GM12878 (cell line): Measurements from ENCODE around the gene GNPTAB. TPM values are rescaled to one million over a fixed set of nuclear protein-coding genes. Genes with fewer than 3 reads are reported as not detected.

ENCODE experiments used
- ATF7 ChIP-seq: fragments of 450-650 bp; IDR thresholded peaks from 2 replicates; pipeline ENCODE4 v1.6.1; 2016; ENCODE audit warnings: low read depth, mild to moderate bottlenecking
- CBX3 ChIP-seq: fragments of 200-600 bp; sonication (generic); IDR thresholded peaks from 2 replicates; pipeline ENCODE4 v1.6.1; 2016; ENCODE audit warnings: low read depth, borderline replicate concordance
- CHD2 ChIP-seq: IDR thresholded peaks from 2 replicates; pipeline ENCODE4 v1.6.1; 2011; ENCODE audit warnings: low read depth, low read length, improper control_type of control experiment, borderline replicate concordance
- CREB1 ChIP-seq: IDR thresholded peaks from 2 replicates; pipeline ENCODE4 v1.6.1; 2012; ENCODE audit warnings: low read depth, mild to moderate bottlenecking, inconsistent platforms
- DPF2 ChIP-seq: fragments of 450-650 bp; IDR thresholded peaks from 2 replicates; pipeline ENCODE4 v1.6.1; 2017; ENCODE audit warnings: mild to moderate bottlenecking
- E4F1 ChIP-seq: fragments of 450-650 bp; IDR thresholded peaks from 2 replicates; pipeline ENCODE4 v1.6.1; 2018; ENCODE audit warnings: borderline replicate concordance, mild to moderate bottlenecking; ENCODE audit not compliant: partially characterized antibody
- EGR1 ChIP-seq, 2 experiments: IDR thresholded peaks; 1 replicate in 1 of 2; 2 replicates in 1 of 2; pipeline ENCODE4 v1.6.1; 2011 to 2012; ENCODE audit warnings: low read depth in 2 of 2, low read length in 2 of 2, borderline replicate concordance in 1 of 2, mild to moderate bottlenecking in 1 of 2, moderate library complexity in 1 of 2
- EZH2 ChIP-seq: IDR thresholded peaks from 2 replicates; pipeline ENCODE4 v1.6.1; 2012; ENCODE audit warnings: low read depth, mild to moderate bottlenecking, control low read depth, inconsistent platforms, low read length, borderline replicate concordance; ENCODE audit not compliant: control insufficient read depth
- IRF5 ChIP-seq: fragments of 450-650 bp; IDR thresholded peaks from 2 replicates; pipeline ENCODE4 v1.6.1; 2017; ENCODE audit warnings: borderline replicate concordance
- MEF2A ChIP-seq: IDR thresholded peaks from 2 replicates; pipeline ENCODE4 v1.6.1; 2011; ENCODE audit warnings: low read depth, mild to moderate bottlenecking, low read length, moderate library complexity; ENCODE audit not compliant: insufficient read depth
- MTA2 ChIP-seq: fragments of 450-650 bp; IDR thresholded peaks from 2 replicates; pipeline ENCODE4 v1.6.1; 2016; ENCODE audit warnings: low read depth, mild to moderate bottlenecking, moderate library complexity
- MXI1 ChIP-seq: fragments of 150-350 bp; IDR thresholded peaks from 2 replicates; pipeline ENCODE4 v1.6.1; 2011; ENCODE audit warnings: low read depth, mild to moderate bottlenecking, inconsistent platforms, low read length, improper control_type of control experiment
- NFYA ChIP-seq: IDR thresholded peaks from 2 replicates; pipeline ENCODE4 v1.6.1; 2011; ENCODE audit warnings: low read depth, mild to moderate bottlenecking, low read length, improper control_type of control experiment, borderline replicate concordance
- PKNOX1 ChIP-seq: fragments of 450-650 bp; IDR thresholded peaks from 2 replicates; pipeline ENCODE4 v1.6.1; 2016; ENCODE audit warnings: mild to moderate bottlenecking
- PML ChIP-seq: IDR thresholded peaks from 2 replicates; pipeline ENCODE4 v1.6.1; 2012; ENCODE audit warnings: low read length, inconsistent platforms
- RAD51 ChIP-seq: fragments of 450-650 bp; IDR thresholded peaks from 2 replicates; pipeline ENCODE4 v1.6.1; 2016; ENCODE audit warnings: moderate library complexity, mild to moderate bottlenecking, inconsistent platforms
- RCOR1 ChIP-seq: conservative IDR thresholded peaks from 2 replicates; pipeline ENCODE4 v1.6.1; 2012; ENCODE audit warnings: low read depth, low read length, improper control_type of control experiment
- RFX5 ChIP-seq: IDR thresholded peaks from 2 replicates; pipeline ENCODE4 v1.6.1; 2011; ENCODE audit warnings: low read depth, low read length, improper control_type of control experiment
- SP1 ChIP-seq: IDR thresholded peaks from one replicate; pipeline ENCODE4 v1.6.1; 2011; ENCODE audit warnings: low read depth, low read length
- SPI1 ChIP-seq: IDR thresholded peaks from 2 replicates; pipeline ENCODE4 v1.6.1; 2011; ENCODE audit warnings: low read depth, mild to moderate bottlenecking, low read length, moderate library complexity, borderline replicate concordance; ENCODE audit not compliant: insufficient read depth
- ZNF24 ChIP-seq: fragments of 450-650 bp; IDR thresholded peaks from 2 replicates; pipeline ENCODE4 v1.6.1; 2017; ENCODE audit warnings: antibody characterized with exemption, mild to moderate bottlenecking
- polyA plus RNA-seq, 11 experiments: library from polyadenylated mRNA; depleted of rRNA in 4 of 11; unstranded in 6 of 11; stranded (reverse) in 5 of 11; fragments of >200 nt; fragmentation: Nextera tagmentation in 4 of 11; fragmentation: Illumina TruSeq in 1 of 11; extraction: Ambion mirVana in 4 of 11; extraction: Trizol in 1 of 11; gene quantifications; 1 replicate in 1 of 11; 2 replicates in 10 of 11; pipeline versions ENCODE4 v1.2.1 to v1.2.3, GENCODE V29; 2011 to 2016; ENCODE audit warnings: inconsistent platforms in 2 of 11, missing spikeins in 2 of 11, low read depth in 1 of 11
- total RNA-seq, 4 experiments: library from RNA; depleted of rRNA in 3 of 4; stranded (reverse); fragments of >200 nt in 3 of 4; fragmentation: Illumina TruSeq in 1 of 4; extraction: Trizol in 1 of 4; gene quantifications; 2 replicates each; pipeline versions ENCODE4 v1.2.1 to v1.2.3, GENCODE V29; 2013 to 2021
- TF ChIP-seq, protein P1 (sequence below): fragments of 450-650 bp; IDR thresholded peaks from 2 replicates; pipeline ENCODE4 v1.6.1; 2016; ENCODE audit warnings: mild to moderate bottlenecking
- TF ChIP-seq, protein P2 (sequence below): IDR thresholded peaks from 2 replicates; pipeline ENCODE4 v1.6.1; 2011; ENCODE audit warnings: low read depth, mild to moderate bottlenecking, low read length, moderate library complexity, borderline replicate concordance; ENCODE audit errors: extremely low read depth

Gene GNPTAB
- total and polyA plus RNA-seq, 10 of the 15 experiments (the other 5 are each of a cell fraction or from before 2014, with no cell fraction given): 9.8 to 38.9 (median 35.3) TPM

DNA sequence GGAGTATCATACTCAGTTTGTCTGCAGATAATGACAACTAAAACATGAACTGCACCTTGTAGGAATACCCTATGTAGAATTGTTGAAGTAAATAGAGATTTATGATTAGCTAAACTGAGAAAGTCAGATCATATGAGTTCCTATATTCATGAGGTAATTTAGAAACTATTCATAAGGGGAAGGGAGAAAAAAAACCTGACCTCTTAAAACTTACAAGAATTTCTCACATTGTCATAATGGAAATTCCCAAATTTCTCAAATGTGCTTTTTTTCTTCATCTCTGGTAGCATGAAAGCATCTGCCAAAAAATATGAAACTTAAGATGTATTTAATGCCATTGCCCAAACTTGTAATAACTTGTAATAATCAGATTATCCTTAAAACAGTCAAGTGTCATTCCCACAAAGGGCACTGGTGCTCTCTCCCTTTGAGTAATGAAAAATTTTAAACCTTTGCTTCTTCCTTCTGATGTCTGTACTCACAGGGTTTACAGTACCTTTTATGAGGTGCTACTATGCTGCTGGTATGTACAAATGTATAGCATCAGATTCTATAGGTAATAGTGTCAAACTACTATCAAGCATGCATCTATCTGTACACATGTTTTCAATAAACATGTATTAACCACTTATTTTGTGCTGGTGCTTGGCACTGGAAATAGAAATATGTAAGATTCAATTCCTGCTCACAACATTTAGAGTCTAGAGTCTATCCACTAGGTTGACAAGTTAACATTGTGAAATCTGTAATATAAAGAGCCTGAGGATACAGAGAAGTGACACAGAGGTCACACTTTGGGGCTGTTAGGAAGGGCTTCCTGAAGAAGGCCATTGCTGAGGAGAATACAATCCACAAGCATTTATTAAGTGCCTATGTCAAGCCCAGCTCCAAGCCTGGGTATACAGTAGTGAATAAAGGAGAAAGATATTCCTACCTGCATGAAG, 29.2 kb upstream of the GNPTAB start (continued):
- 0 out of 2 replicates have a peak, but pooled peaks have one; percentile 22 for TF ChIP-seq CREB1
- TF ChIP-seq SPI1: peak; percentile 51; the same call in 1 of the 2 replicates
- TF ChIP-seq MTA2: peak; percentile 91
- peak; percentile 81 for TF ChIP-seq DPF2
- no peak for TF ChIP-seq MXI1
- TF ChIP-seq ZNF24: 0 out of 2 replicates have a peak, but pooled peaks have one; percentile 19
- TF ChIP-seq CBX3: no peak
- TF ChIP-seq RAD51: no peak
- 0 out of 2 replicates have a peak, but pooled peaks have one; percentile 30 for TF ChIP-seq RCOR1
- no peak for TF ChIP-seq SP1
- TF ChIP-seq, protein P1, sequence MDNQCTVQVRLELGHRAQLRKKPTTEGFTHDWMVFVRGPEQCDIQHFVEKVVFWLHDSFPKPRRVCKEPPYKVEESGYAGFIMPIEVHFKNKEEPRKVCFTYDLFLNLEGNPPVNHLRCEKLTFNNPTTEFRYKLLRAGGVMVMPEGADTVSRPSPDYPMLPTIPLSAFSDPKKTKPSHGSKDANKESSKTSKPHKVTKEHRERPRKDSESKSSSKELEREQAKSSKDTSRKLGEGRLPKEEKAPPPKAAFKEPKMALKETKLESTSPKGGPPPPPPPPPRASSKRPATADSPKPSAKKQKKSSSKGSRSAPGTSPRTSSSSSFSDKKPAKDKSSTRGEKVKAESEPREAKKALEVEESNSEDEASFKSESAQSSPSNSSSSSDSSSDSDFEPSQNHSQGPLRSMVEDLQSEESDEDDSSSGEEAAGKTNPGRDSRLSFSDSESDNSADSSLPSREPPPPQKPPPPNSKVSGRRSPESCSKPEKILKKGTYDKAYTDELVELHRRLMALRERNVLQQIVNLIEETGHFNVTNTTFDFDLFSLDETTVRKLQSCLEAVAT: no peak
- no peak for TF ChIP-seq CHD2
- no peak for TF ChIP-seq RFX5
- peak; percentile 77 for TF ChIP-seq MEF2A
- TF ChIP-seq EZH2: no peak
- TF ChIP-seq NFYA: no peak
- TF ChIP-seq, protein P2, sequence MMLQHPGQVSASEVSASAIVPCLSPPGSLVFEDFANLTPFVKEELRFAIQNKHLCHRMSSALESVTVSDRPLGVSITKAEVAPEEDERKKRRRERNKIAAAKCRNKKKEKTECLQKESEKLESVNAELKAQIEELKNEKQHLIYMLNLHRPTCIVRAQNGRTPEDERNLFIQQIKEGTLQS: no peak
- TF ChIP-seq IRF5: no peak
- TF ChIP-seq E4F1: no peak
- peak; percentile 97 for TF ChIP-seq ATF7
- no peak for TF ChIP-seq PML
- TF ChIP-seq PKNOX1: no peak
- TF ChIP-seq EGR1 (IDR thresholded peaks at IDR 0.05; ENCODE audit: borderline replicate concordance in 1 of 2, low read depth in 2 of 2, low read length in 2 of 2): no peak
